Mammary epithelial cell (primary cell): Measurements from ENCODE around the gene MEF2C.

Experiments used
- EZH2 ChIP-seq: IDR thresholded peaks from 2 replicates; pipeline ENCODE4 v1.6.1; 2012; ENCODE audit warnings: low read length, inconsistent platforms, borderline replicate concordance
- TF ChIP-seq, protein P1 (sequence below), 2 donors: IDR thresholded peaks in 1 of 2; conservative IDR thresholded peaks in 1 of 2; 2 replicates each; pipeline ENCODE4 v1.5.1; 2011 to 2012; ENCODE audit warnings: inconsistent platforms in 2 of 2, low read length in 2 of 2, mild to moderate bottlenecking in 2 of 2, control low read depth in 1 of 2, low read depth in 1 of 2; ENCODE audit not compliant: insufficient read depth in 1 of 2; ENCODE audit errors: extremely low read depth in 1 of 2

DNA sequence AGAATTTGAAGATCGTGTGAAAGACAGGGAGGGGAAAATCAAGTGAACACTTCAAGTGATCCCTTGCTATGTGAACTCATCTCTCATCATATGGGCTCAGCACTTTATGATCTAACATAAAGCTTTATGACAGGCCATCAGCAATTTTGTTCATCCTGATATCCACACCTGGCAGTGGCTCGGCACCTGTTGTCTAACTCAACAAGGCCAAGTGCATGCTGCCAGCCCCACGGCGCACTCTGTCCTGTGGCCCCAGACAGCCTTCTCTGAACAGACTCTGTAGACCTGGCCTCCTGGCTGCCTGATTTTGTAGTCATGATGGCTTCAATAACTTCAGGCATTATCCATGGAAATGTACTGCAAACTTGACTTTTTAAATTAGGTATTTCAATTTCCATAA lies 106.3 kb downstream of the MEF2C start:
- TF ChIP-seq, protein P1, sequence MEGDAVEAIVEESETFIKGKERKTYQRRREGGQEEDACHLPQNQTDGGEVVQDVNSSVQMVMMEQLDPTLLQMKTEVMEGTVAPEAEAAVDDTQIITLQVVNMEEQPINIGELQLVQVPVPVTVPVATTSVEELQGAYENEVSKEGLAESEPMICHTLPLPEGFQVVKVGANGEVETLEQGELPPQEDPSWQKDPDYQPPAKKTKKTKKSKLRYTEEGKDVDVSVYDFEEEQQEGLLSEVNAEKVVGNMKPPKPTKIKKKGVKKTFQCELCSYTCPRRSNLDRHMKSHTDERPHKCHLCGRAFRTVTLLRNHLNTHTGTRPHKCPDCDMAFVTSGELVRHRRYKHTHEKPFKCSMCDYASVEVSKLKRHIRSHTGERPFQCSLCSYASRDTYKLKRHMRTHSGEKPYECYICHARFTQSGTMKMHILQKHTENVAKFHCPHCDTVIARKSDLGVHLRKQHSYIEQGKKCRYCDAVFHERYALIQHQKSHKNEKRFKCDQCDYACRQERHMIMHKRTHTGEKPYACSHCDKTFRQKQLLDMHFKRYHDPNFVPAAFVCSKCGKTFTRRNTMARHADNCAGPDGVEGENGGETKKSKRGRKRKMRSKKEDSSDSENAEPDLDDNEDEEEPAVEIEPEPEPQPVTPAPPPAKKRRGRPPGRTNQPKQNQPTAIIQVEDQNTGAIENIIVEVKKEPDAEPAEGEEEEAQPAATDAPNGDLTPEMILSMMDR (conservative IDR thresholded peaks at IDR 0.05 in 1 of 2, IDR thresholded peaks at IDR 0.05 in 1 of 2; ENCODE audit: extremely low read depth in 1 of 2, insufficient read depth in 1 of 2, low read depth in 1 of 2, low read length in 2 of 2) = no peak
- TF ChIP-seq EZH2 = no peak
